HG02678 (cell line): ENCODE measurements around the gene FAM184B.
A peak's percentile ranks its signal among the peaks of the same experiment; 100 is the strongest.

Experiments used
- ATAC-seq: cut with Tn5 transposase; IDR thresholded peaks from one replicate; pipeline ENCODE4 v1.9.1; 2021; ENCODE audit warnings: mild to moderate bottlenecking, moderate library complexity; ENCODE audit not compliant: unreplicated experiment

Gene FAM184B

DNA sequence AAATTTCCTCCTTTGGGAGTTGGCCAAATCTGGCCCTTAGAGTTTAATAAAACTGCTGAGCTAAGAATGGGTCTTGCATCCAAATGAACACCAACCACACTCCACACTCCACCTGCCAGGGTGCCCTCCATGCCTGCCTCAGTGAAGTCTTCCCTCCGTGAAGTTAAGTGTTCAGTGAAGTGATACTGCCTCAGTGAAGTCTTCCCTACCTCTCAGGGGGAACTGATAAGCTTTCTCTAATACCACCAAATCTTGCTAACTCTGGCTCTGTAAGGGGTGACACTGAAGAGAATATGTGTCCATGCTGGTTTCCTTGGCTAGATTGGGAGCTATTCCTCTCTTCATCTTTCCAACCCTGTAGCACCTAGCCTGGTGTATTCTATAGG is 139.0 kb downstream of the FAM184B start:
- ATAC-seq = no peak

DNA sequence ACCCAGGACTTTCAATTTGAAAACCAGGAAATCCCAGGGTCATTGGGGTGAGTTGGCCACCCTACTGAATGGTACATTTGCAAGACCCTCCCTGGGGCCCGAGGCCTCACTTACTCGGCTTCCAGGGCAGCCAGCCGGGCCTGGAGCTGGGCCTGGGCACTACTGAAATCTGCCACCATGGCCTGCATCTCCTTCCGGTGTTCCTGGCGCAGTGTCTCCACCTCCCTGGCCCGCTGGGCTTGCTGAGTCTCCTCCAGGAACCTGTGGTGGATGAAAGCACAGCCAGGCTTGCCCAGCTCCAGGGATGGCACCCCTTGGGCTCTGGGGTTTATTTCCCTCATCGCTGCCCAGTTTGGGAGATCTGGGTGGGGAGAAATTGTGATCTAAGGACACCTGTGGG is 142.3 kb downstream of the FAM184B start:
- ATAC-seq = no peak

DNA sequence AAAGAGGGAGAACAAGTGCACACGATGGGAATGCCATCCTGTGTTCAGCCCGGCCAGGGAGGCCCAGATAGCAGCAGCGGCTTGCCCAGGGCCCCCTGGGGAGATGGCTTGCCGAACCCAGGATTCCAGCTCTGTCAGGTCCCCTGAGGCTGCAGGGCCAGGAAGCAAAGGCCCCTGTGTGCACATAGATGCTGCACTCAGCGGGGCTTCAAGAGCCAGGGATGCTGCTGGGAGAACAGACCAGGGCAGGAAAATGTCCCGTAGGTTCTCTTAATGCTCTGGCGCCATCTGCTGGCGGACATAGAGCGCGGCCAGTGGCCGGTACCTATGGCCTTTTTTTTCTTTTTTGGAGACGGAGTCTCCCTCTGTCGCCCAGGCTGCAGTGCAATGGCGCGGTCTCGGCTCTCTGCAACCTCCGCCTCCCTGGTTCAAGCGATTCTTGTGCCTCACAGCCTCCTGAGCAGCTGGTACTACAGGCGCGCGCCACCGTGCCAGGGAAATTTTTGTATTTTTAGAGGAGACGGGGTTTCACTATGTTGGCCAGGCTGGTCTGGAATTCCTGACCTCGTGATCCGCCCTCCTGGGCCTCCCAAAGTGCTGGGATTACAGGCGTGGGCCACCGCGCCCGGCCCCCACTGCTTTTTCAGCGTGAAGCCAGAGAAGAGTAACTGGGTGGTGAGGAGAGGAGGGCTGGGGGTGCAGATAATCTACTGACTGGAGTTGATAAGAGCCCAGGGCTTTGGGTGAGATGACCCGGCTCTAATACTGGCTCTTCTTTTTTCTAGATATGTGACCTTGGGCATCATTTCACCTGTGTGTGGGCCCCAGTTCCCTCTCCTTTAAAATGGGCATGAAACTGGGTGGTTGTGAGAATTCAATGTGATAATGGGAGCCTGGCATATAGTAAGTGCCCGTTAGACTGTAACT is 144.5 kb downstream of the FAM184B start:
- ATAC-seq = peak; percentile 86

DNA sequence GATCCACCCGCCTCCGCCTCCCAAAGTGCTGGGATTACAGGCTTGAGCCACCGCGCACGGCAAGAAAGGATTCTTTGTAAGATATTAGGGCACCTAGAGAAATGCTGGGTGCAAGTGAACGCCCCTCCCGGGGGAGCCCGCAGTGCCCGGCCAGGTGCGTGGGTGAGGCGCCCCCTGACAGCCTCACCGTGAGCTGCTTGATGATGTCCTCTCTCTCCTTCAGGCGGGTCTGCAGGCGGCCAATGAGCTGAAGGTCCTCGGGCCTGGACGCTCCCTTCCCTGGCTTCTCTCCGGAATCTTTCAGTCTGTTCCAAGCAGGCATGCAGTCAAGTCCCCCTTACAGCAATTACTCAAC is 145.1 kb downstream of the FAM184B start:
- no peak for ATAC-seq

DNA sequence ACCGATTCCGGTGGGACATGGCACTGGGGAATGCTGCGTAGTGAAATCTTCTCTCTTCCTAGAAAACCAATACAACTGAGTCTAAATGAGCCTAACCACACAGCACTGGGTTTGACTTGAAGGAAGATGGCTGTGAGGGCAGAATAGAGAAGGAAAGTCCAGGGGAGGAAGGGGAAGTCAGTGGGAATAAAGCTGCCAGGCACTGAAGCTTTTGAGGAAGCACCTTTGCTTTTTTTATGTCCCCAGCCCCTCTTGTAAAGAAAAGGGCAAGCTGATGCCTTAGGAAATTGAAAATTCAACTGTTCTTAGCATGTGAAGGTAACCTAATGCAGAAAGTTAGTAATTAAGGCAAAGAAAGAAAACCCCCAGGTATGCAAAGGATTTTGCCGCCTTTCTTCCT is 146.4 kb downstream of the FAM184B start:
- ATAC-seq = no peak

DNA sequence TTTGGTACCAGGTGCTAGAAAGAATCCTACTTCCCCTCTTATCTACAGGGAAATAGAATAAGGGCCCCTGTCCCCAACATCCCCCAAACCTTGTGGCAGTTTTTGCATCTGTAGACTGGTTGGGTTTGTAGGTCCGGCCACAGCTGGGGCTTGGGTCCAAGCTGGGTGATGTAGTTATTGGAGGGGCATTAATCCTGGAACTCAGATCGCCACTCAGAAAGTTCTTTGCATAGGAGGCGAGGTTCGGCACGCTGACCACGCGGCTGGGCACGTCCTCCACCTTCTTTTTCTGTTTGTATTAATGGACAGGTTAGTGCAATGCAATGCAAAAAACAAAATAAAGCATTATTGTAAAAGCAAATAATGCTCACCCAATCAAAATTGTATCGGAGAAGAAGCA is 147.8 kb downstream of the FAM184B start:
- no peak for ATAC-seq

DNA sequence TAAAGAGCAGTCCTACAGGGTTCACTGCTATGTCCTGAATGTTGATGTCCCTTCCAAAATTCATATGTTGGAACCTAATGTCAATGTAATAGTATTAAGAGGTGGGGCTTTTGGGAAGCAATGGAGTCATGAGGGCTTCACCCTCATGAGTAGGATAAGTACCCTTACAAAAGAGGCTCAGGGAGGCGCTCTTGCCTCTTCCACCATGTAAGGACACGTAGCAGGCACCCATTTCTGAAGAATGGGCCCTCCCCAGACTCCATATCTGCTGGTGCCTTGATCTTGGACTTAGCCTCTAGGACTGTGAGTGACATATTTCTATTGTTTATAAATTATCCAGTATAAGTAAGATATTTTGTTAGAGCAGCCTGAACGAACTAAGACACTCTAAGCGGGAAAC is 151.2 kb downstream of the FAM184B start:
- no peak for ATAC-seq

DNA sequence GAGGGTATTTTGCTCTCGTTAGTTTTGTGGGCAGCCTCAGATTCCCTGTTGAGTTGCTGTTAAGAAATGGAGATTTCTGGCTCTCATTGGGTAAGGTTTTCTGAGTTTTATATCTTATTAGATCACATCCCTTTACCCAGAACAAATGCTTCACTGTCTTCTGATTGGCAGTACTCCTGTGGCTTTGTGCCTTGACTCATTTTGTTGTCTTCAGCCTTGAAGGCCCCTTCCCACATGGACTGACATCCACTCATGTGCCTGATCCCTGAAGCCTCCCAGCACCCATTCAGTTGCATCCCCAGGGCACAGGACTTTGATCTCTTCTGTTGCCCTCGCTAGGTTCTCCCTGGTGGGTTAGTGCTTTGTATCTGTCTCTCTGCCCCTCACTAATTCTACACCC is 156.6 kb downstream of the FAM184B start:
- ATAC-seq = no peak

GRCh38 chr4:17623451-17624001 is 157.9 kb downstream of the FAM184B start:
- ATAC-seq = no peak

DNA sequence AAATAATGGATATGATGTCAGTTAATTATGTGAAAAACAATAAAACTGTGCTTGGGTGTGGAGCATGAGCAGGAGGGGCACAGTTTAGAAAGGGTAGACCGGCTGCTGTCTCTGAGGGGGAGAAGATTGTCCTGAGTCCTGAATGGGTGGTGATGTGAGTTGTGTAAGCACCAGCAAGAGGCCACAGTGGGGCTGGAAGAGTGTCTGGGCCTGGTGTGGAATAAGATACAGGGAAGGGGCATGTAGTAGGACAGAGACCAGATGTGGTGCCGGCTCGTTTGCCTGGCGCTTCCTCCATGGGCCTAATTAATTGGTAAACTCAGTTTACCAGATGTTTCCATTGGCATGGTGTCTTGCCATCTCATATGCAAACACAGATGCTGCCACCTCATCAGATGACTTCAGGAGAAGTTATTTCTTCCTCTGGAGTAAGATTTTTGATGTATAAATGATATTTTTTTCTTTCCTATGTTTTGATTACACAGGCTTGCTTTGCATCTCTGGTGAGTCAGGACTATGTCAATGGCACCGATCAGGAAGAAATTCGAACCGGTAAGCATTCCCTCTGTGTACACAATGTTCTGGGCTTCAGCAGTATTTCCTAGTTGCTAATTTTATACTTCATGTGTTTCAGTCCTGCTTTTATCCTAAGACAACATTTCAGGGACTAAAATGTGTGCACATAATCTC is 161.9 kb downstream of the FAM184B start:
- ATAC-seq = no peak

DNA sequence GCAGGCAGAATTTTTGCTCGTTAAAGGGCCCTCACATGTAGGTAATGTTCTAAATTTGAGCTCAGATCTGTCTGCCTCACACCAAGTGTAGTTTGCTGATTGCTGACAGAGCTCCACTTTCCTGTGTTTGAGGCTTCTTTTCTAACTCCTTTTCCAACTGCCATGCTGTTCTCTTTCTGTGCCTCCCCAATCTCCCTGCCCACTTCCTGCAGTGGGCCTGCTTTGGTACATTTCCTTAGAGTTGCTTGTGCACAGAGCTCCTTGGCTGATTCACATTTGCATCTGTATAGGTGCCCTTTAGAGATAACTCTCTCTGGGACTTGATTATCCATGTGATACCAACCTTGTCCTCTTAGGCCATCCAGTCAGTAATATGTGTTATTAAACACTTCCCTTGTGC is 162.5 kb downstream of the FAM184B start:
- no peak for ATAC-seq

DNA sequence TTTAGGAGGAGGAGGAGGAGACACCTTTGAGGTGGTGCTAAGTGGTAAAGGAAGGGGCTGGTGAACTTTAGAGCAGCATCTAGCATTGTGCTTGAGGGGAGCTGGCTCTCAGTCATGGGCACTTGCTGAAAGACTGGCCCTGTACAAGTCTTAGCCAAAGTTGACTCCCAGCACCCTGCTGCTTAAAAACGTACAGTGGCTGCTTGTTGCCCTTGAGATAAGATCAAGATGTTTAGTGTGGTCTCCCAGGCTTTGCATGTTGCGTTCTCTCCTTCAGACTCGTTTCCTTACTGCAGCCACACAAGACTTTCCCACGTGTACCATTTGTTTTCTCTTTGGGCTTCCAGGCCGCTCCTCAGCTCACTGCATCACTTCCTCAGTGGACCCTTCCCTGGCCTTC is 165.1 kb downstream of the FAM184B start:
- ATAC-seq = no peak

DNA sequence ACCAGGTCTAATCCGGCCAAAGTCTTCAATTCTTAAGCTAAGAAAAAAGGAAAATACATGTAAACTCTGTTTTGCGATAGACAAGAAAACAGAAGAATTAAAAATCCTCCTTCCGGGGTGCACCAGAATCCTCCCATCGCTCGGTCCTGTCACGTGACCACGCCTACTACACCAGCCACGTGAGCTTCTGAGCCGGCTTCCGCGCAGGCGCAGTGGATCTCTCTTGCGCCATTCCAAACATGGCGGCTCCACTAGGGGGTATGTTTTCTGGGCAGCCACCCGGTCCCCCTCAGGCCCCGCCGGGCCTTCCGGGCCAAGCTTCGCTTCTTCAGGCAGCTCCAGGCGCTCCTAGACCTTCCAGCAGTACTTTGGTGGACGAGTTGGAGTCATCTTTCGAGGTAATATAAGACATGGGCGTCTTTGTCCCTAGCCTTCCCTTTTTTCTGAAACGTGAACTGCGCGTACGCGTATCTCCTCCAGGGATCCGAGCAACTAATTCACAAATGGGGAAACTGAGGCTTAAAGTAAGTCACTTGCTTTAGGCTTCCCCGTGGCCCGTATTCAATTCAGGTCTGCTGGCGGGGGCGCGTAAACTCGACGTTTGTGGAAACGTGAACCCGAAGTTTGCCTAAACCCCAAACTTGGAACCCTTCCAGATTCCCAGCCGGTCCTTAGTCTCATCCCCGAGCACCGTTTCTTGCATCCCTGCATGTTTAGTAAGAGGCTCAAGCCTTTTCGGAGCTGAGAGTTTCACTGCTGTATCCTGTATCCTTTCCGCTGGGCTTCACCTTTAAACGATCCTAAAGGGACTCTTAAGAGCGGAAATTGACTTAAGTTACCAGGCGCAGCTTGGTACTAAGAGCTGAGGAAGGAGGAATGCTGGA is 166.8 kb downstream of the FAM184B start, which contains the start of gene MED28:
Gene MED28 (plus strand): TSS at position 226 of the 884 bp plus-strand sequence. CDS start 14 bp downstream, at position 240.
- ATAC-seq = peak; percentile 95

GRCh38 chr4:17613761-17614415 is 167.5 kb downstream of the FAM184B start:
- ATAC-seq = peak; percentile 55

DNA sequence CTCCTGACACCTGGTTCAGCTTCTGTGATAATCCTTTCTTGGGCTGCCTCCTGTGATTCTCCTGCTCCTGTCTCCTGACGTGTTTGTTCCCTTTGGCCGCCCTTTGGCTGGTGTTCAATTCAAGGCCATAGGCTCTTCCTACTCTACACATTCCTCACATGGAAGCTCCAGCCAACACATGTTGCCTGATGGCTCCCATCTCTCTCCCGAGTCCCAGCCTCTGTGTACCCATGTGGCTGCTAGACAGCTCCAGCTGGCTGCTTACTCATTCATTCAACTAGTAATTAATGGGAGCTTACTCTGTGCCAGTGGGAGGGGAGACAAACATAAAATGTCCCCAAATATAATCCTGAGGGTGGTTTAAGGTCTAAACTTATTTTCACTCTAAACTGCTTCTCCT is 176.2 kb downstream of the FAM184B start:
- ATAC-seq = no peak

DNA sequence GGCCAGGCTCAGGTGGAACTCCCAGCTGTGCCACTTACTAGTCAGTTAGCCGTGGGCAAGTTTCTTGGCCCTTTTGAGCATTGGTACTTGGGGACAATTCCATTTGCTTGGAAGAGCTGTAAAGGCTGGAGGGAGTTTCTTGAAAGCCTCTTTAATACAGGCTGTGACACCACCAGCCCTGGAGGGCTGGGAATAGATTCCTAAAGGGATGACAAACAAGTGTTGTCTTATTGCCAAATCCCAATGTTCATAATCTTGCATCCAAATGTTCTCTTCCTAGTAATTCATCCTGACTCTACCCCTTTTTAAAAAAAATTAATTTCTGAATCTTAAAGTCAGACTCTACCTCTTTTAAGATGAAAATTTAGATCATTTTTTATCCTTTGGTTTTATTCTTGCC is 181.6 kb downstream of the FAM184B start:
- ATAC-seq = no peak

DNA sequence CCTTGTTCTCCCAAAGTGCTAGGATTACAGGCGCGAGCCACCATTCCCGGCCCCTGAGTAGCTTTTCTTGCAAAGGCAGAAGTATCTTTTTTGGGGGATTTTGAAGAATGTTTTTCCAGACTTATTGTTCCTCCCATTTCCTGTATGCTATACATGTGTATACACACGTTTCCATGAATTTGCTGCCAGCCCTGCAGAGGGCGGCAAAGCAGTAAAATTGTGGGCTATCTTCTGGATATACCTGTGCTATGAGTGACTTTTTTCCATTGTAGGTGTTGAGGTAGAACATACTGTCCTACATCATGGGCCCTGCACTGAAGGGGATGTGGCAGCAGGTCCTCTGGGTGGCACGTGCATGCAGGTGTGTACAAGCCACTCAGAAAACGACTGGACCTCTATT is 183.9 kb downstream of the FAM184B start:
- no peak for ATAC-seq

- peak; percentile 91 for ATAC-seq
Measured at GRCh38 chr4:17595471-17596005, 185.9 kb downstream of the FAM184B start.

DNA sequence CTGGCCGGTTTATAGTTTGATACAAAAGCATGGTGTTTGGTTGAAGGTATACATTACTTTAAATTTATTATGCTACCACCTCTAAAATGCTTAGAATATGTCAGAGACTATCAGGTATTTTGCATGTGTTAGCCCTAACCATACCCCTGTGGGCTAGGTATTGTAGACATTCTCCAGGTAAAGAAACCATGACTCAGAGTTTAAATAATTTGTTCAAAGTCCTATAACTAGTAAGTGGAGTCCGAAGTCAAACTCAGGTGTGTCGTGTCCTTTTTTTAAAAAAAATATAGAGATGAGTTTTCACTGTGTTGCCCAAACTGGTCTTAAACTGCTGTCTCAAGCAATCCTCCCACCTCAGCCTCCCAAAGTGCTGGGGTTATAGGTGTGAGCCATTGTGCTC is 192.1 kb downstream of the FAM184B start:
- no peak for ATAC-seq
